ENCODE measurements around the gene C1orf115.
"Not testable (repeated sequence)": the region's sequence is repeated elsewhere in the genome, so short reads cannot be mapped to it uniquely, and the experiment has no call there.

C1orf115 gene

GRCh38 chr1:220703305-220703704 lies 13.1 kb downstream of the C1orf115 start:
- DNase-seq (ENCODE audit: low read depth, low spot score): no peak
- no peaks in the 10 kb centered on the region for H3K36me3 ChIP-seq (ENCODE audit: control insufficient read depth, insufficient read depth, low read length)
- no peak overlapping the region for H3K4me3 ChIP-seq (ENCODE audit: low read length)
- no CpG with 5 or more reads among the region's 4 CpGs for WGBS (ENCODE audit: insufficient coverage, insufficient read length)
- no peak overlapping the region for H3K27ac ChIP-seq (ENCODE audit: low read length)
- no peaks in the 10 kb centered on the region for H3K27me3 ChIP-seq (ENCODE audit: control insufficient read depth, insufficient read depth, low read length)
- H3K4me1 ChIP-seq (ENCODE audit: control insufficient read depth, insufficient read depth, low read length): peaks cover 1% of the 10 kb centered on the region; the same call in 1 of the 2 replicates
- H3K9me3 ChIP-seq (ENCODE audit: control insufficient read depth, insufficient read depth, low read length): no peaks in the 10 kb centered on the region

GRCh38 chr1:220705782-220706181 lies 15.6 kb downstream of the C1orf115 start:
- no peak overlapping the region for H3K27ac ChIP-seq (ENCODE audit: low read length)
- H3K9me3 ChIP-seq (ENCODE audit: control insufficient read depth, insufficient read depth, low read length): no peaks in the 10 kb centered on the region
- peaks cover 1% of the 10 kb centered on the region; the same call in 1 of the 2 replicates for H3K4me1 ChIP-seq (ENCODE audit: control insufficient read depth, insufficient read depth, low read length)
- no peak overlapping the region for H3K4me3 ChIP-seq (ENCODE audit: low read length)
- no peak for DNase-seq (ENCODE audit: low read depth, low spot score)
- H3K36me3 ChIP-seq (ENCODE audit: control insufficient read depth, insufficient read depth, low read length): no peaks in the 10 kb centered on the region
- WGBS (ENCODE audit: insufficient coverage, insufficient read length): no CpG with 5 or more reads among the region's 7 CpGs
- no peaks in the 10 kb centered on the region for H3K27me3 ChIP-seq (ENCODE audit: control insufficient read depth, insufficient read depth, low read length)

- DNase-seq (ENCODE audit: low read depth, low spot score): no peak
- peaks cover 1% of the 10 kb centered on the region; the same call in 1 of the 2 replicates for H3K4me1 ChIP-seq (ENCODE audit: control insufficient read depth, insufficient read depth, low read length)
- no peaks in the 10 kb centered on the region for H3K9me3 ChIP-seq (ENCODE audit: control insufficient read depth, insufficient read depth, low read length)
- H3K27me3 ChIP-seq (ENCODE audit: control insufficient read depth, insufficient read depth, low read length): no peaks in the 10 kb centered on the region
- H3K4me3 ChIP-seq (ENCODE audit: low read length): no peak overlapping the region
- H3K27ac ChIP-seq (ENCODE audit: low read length): no peak overlapping the region
- WGBS (ENCODE audit: insufficient coverage, insufficient read length): no CpG with 5 or more reads among the region's 9 CpGs
- no peaks in the 10 kb centered on the region for H3K36me3 ChIP-seq (ENCODE audit: control insufficient read depth, insufficient read depth, low read length)
These were observed 16.3 kb downstream of the C1orf115 start for GRCh38 chr1:220706480-220706879.

- no peak overlapping the region for H3K4me3 ChIP-seq (ENCODE audit: low read length)
- WGBS (ENCODE audit: insufficient coverage, insufficient read length): no CpG with 5 or more reads among the region's 10 CpGs
- H3K27ac ChIP-seq (ENCODE audit: low read length): no peak overlapping the region
- no peaks in the 10 kb centered on the region for H3K27me3 ChIP-seq (ENCODE audit: control insufficient read depth, insufficient read depth, low read length)
- no peaks in the 10 kb centered on the region for H3K36me3 ChIP-seq (ENCODE audit: control insufficient read depth, insufficient read depth, low read length)
- H3K9me3 ChIP-seq (ENCODE audit: control insufficient read depth, insufficient read depth, low read length): no peaks in the 10 kb centered on the region
- H3K4me1 ChIP-seq (ENCODE audit: control insufficient read depth, insufficient read depth, low read length): peaks cover 1% of the 10 kb centered on the region; the same call in 1 of the 2 replicates
- DNase-seq (ENCODE audit: low read depth, low spot score): no peak
These were observed 17.0 kb downstream of the C1orf115 start for GRCh38 chr1:220707160-220707559.

- no peak overlapping the region for H3K27ac ChIP-seq (ENCODE audit: low read length)
- H3K4me3 ChIP-seq (ENCODE audit: low read length): no peak overlapping the region
- H3K36me3 ChIP-seq (ENCODE audit: control insufficient read depth, insufficient read depth, low read length): no peaks in the 10 kb centered on the region
- no peaks in the 10 kb centered on the region for H3K27me3 ChIP-seq (ENCODE audit: control insufficient read depth, insufficient read depth, low read length)
- no CpG with 5 or more reads among the region's 4 CpGs for WGBS (ENCODE audit: insufficient coverage, insufficient read length)
- H3K4me1 ChIP-seq (ENCODE audit: control insufficient read depth, insufficient read depth, low read length): 0 out of 2 replicates have a peak, but pooled peaks cover under 1% of the 10 kb centered on the region
- H3K9me3 ChIP-seq (ENCODE audit: control insufficient read depth, insufficient read depth, low read length): no peaks in the 10 kb centered on the region
- no peak for DNase-seq (ENCODE audit: low read depth, low spot score)
These were observed 18.1 kb downstream of the C1orf115 start for GRCh38 chr1:220708244-220708643.

GRCh38 chr1:220708936-220709801 lies 19.0 kb downstream of the C1orf115 start:
- Histone ChIP-seq H3K9me3 (ENCODE audit: control insufficient read depth, insufficient read depth, low read length) (no peaks in the 10 kb centered on the region), H3K27me3 (ENCODE audit: control insufficient read depth, insufficient read depth, low read length) (no peaks in the 10 kb centered on the region), H3K27ac (ENCODE audit: low read length) (no peak overlapping the region), H3K4me1 (ENCODE audit: control insufficient read depth, insufficient read depth, low read length) (no peaks in the 10 kb centered on the region), H3K36me3 (ENCODE audit: control insufficient read depth, insufficient read depth, low read length) (no peaks in the 10 kb centered on the region), H3K4me3 (ENCODE audit: low read length) (no peak overlapping the region)
- no peak for DNase-seq (ENCODE audit: low read depth, low spot score)
- WGBS (ENCODE audit: insufficient coverage, insufficient read length): no CpG with 5 or more reads among the region's 9 CpGs

GRCh38 chr1:220710333-220710732 lies 20.2 kb downstream of the C1orf115 start:
- Histone ChIP-seq H3K27ac (ENCODE audit: low read length) (no peak overlapping the region), H3K27me3 (ENCODE audit: control insufficient read depth, insufficient read depth, low read length) (no peaks in the 10 kb centered on the region), H3K4me1 (ENCODE audit: control insufficient read depth, insufficient read depth, low read length) (no peaks in the 10 kb centered on the region), H3K9me3 (ENCODE audit: control insufficient read depth, insufficient read depth, low read length) (no peaks in the 10 kb centered on the region), H3K4me3 (ENCODE audit: low read length) (no peak overlapping the region), H3K36me3 (ENCODE audit: control insufficient read depth, insufficient read depth, low read length) (no peaks in the 10 kb centered on the region)
- no CpG with 5 or more reads among the region's 4 CpGs for WGBS (ENCODE audit: insufficient coverage, insufficient read length)
- no peak for DNase-seq (ENCODE audit: low read depth, low spot score)

GRCh38 chr1:220711056-220711809 lies 21.1 kb downstream of the C1orf115 start:
- no CpG with 5 or more reads among the region's 9 CpGs for WGBS (ENCODE audit: insufficient coverage, insufficient read length)
- no peaks in the 10 kb centered on the region for H3K4me1 ChIP-seq (ENCODE audit: control insufficient read depth, insufficient read depth, low read length)
- DNase-seq (ENCODE audit: low read depth, low spot score): no peak

GRCh38 chr1:220715986-220716385 lies 25.8 kb downstream of the C1orf115 start:
- H3K27ac ChIP-seq (ENCODE audit: low read length); DNase-seq (ENCODE audit: low read depth, low spot score); H3K4me3 ChIP-seq (ENCODE audit: low read length); H3K9me3 ChIP-seq (ENCODE audit: control insufficient read depth, insufficient read depth, low read length); H3K27me3 ChIP-seq (ENCODE audit: control insufficient read depth, insufficient read depth, low read length); H3K36me3 ChIP-seq (ENCODE audit: control insufficient read depth, insufficient read depth, low read length); H3K4me1 ChIP-seq (ENCODE audit: control insufficient read depth, insufficient read depth, low read length): not testable (repeated sequence)
- WGBS (ENCODE audit: insufficient coverage, insufficient read length): no CpG with 5 or more reads among the region's 5 CpGs

More at GRCh38 chr1:220711056-220711809, 21.1 kb downstream of the C1orf115 start:
- Histone ChIP-seq H3K9me3 (ENCODE audit: control insufficient read depth, insufficient read depth, low read length) (no peaks in the 10 kb centered on the region; the same call in 1 of the 2 replicates), H3K27ac (ENCODE audit: low read length) (no peak overlapping the region), H3K27me3 (ENCODE audit: control insufficient read depth, insufficient read depth, low read length) (no peaks in the 10 kb centered on the region), H3K36me3 (ENCODE audit: control insufficient read depth, insufficient read depth, low read length) (no peaks in the 10 kb centered on the region), H3K4me3 (ENCODE audit: low read length) (no peak overlapping the region)

- Histone ChIP-seq H3K27ac (ENCODE audit: low read length) (no peak overlapping the region), H3K9me3 (ENCODE audit: control insufficient read depth, insufficient read depth, low read length) (no peaks in the 10 kb centered on the region; the same call in 1 of the 2 replicates), H3K27me3 (ENCODE audit: control insufficient read depth, insufficient read depth, low read length) (no peaks in the 10 kb centered on the region), H3K4me3 (ENCODE audit: low read length) (no peak overlapping the region), H3K36me3 (ENCODE audit: control insufficient read depth, insufficient read depth, low read length) (no peaks in the 10 kb centered on the region), H3K4me1 (ENCODE audit: control insufficient read depth, insufficient read depth, low read length) (no peaks in the 10 kb centered on the region)
- no peak for DNase-seq (ENCODE audit: low read depth, low spot score)
- WGBS (ENCODE audit: insufficient coverage, insufficient read length): no CpG with 5 or more reads among the region's 20 CpGs
These were observed 27.9 kb downstream of the C1orf115 start for GRCh38 chr1:220717800-220718640.

All from iPS DF 6.9 (cell line).